Epithelial cell of esophagus (primary cell): Measurements from ENCODE around the gene ELAVL1.
A peak's percentile ranks its signal among the peaks of the same experiment; 100 is the strongest.

Experiments used
- DNase-seq: peaks from one replicate; pipeline ENCODE4 v3.0.0; 2010; ENCODE audit warnings: low read depth
- H3K4me3 ChIP-seq: 2 replicates; pipeline ENCODE4 v1.5.1; 2011; ENCODE audit warnings: mild to moderate bottlenecking, low read length, control low read depth
- TF ChIP-seq, protein P1 (sequence below): IDR thresholded peaks from 2 replicates; pipeline ENCODE4 v1.5.1; 2011; ENCODE audit warnings: low read depth, mild to moderate bottlenecking, low read length, control low read depth, inconsistent platforms; ENCODE audit not compliant: insufficient read depth; ENCODE audit errors: missing control alignments

The ELAVL1 gene

DNA sequence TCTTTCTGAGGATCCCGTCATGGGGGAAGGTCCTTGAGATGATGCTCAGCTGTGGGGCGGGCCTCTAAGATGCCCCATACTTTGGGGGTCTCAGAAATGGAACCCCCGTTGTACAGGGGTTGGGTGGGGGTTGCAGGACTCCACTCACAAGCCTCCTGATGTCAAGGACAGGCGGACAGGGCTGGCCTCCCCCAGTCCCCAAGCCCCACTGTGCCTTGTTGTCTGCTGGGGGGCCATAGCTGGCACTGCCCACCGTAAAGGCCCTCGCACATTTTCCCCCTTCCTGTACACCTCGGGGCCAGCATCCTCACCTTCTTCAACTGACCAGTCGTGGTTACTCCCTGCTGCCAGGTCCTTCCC, 82.6 kb downstream of the ELAVL1 start:
- TF ChIP-seq, protein P1, sequence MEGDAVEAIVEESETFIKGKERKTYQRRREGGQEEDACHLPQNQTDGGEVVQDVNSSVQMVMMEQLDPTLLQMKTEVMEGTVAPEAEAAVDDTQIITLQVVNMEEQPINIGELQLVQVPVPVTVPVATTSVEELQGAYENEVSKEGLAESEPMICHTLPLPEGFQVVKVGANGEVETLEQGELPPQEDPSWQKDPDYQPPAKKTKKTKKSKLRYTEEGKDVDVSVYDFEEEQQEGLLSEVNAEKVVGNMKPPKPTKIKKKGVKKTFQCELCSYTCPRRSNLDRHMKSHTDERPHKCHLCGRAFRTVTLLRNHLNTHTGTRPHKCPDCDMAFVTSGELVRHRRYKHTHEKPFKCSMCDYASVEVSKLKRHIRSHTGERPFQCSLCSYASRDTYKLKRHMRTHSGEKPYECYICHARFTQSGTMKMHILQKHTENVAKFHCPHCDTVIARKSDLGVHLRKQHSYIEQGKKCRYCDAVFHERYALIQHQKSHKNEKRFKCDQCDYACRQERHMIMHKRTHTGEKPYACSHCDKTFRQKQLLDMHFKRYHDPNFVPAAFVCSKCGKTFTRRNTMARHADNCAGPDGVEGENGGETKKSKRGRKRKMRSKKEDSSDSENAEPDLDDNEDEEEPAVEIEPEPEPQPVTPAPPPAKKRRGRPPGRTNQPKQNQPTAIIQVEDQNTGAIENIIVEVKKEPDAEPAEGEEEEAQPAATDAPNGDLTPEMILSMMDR, result no peak
- H3K4me3 ChIP-seq, result no peak overlapping the region
- DNase-seq, result no peak

DNA sequence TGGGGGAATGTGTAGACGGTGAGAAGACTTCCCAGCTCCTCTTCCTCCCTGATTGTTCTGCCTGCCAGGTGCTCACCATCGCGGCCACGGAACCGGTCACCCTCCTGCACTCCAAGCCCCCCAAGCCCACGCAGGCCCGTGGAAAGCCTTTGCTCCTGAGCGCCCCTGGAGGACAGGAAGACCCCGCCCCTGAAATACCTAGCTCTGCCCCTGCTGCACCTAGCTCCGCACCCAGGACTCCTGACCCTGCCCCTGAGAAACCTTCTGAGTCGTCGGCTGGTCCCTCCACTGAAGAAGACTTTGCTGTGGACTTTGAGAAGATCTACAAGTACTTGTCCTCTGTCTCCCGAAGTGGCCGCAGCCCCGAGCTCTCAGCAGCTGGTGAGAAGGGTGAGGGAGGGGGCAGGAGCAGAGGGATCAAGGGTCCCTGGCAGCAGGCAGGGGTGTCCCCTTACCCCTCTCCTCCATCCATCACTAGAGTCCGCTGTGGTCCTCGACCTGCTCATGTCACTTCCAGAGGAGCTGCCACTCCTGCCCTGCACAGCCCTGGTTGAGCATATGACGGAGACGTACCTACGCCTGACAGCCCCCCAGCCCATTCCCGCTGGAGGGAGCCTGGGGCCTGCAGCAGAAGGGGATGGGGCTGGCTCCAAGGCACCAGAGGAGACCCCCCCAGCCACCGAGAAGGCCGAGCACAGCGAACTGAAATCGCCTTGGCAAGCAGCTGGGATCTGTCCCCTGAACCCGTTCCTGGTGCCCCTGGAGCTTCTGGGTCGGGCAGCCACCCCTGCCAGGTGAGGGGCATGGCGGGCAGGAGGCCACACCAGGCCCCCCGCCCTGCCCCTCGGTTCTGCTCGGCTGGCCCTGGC, 83.2 kb downstream of the ELAVL1 start:
- DNase-seq, result no peak
- TF ChIP-seq, protein P1, result no peak
- H3K4me3 ChIP-seq, result no peak overlapping the region

DNA sequence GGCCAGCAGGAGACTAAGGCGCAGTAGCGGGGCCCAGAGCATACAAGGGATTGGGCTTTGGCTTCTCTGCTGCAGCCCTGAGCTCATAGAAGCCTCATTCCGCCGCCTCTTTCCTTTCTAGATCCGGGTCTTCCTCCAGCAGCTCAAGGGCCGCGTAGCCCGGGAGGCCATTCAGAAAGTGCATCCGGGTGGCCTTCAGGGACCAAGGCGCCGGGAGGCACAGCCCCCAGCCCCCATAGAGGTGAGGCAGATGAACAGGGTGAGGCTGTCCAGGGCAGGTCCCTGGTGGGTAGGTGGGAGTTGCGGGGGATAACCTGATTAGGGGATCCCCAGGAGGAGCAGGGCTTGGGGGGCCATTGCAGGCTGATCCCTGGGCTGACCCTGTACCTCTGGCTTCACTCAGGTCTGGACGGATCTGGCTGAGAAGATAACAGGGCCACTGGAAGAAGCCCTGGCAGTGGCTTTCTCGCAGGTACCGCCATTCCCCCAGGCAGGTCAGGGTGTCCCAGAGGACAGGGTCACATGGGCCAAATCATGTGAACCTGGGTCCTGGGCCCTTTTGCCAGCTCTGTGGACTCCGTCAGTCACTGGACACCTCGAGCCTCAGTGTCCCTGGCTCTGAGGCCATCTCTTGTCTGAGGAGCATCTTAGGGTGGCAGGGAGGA, 84.0 kb downstream of the ELAVL1 start:
- TF ChIP-seq, protein P1, result no peak
- H3K4me3 ChIP-seq, result peak overlapping the region; percentile 47
- no peak for DNase-seq

DNA sequence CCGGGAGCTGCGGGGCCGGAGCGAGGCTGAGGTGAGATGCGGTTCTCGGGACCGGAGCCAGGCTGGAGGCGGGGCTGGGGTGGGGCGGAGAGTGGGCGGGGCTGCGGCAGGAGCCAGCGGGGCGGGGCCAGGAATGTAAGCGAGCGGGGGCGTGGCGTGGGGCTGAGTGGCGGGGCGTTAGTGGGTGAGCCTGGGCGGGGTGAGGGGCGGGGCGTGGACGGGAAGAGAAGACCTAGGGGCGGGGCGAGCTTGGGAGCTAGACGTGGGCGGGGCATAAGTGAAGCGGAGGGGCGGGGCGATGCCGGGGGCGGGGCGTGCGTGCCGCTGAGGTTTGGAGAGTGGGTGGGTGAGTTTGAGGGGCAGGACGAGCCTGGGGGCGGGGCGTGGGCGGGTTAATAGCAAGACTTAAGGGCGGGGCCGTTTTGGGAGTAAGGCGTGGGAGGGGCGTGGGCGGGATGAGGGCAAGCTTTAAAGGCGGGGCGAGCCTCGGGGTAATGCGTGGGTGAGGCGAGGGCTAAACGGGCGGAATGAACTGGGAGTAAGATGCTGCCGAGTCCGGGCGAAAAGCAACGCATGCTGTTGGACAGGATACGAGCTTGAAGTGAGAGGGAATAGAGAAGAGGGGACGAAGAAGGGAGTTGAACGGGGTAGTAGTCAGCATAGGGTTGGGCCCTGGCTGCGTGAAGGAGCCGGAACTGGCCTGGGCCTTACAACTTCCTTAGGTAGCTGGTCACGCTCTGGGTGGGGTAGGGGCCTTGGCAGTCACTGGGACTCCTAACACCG, 84.7 kb downstream of the ELAVL1 start:
- peak; percentile 98 for DNase-seq
- TF ChIP-seq, protein P1, result no peak
- peak overlapping the region; percentile 64 for H3K4me3 ChIP-seq

DNA sequence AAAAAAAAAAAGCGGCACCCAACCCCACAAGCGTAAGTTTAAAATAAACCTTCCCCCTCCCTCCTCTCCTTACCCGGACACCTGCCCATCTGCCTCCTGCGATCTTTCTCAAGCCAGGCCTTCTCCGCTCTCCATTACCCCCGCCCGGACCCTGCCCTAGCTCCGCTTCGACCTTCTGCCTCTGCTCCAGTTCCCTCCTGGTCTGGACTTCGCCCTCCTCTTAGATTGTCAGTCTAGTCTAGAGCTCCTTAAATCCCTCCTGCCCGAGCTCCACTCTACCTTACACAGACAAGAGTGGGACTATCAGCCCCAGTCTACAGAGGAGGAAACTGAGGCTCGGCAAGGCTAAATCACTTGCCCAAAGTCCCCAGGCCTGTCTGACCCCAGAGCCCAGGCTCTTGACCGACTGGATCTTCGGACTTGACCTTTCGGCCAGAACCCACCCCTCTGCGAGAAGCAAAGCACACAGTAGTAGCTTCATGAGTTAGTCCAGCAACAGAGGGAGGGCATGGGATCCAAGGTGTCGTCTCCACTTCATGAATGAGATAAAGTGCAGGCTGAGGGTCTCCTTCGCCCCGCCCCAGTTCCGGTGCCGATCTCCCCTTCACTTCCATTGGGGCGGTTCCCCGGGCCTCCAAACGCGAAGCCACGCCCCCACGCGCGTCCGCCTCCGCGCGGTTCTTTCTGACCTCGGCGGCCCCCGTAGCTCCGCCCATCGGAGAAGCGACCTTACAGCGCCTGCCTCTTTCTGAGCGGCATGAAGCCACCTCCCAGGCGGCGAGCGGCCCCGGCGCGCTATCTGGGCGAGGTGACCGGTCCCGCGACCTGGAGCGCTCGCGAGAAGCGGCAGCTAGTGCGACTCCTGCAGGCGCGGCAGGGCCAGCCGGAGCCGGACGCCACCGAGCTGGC, 85.6 kb downstream of the ELAVL1 start, which contains the start of gene SNAPC2:
TSS of gene SNAPC2 (plus strand) at position 729 of the 909 bp plus-strand sequence. CDS start at position 758, 29 bp downstream.
- peak; percentile 95 for DNase-seq
- TF ChIP-seq, protein P1, result no peak
- peak within 1 kb of the TSS; percentile 64 for H3K4me3 ChIP-seq
